Right lobe of liver (tissue), 4 donors: ENCODE results near the gene RANBP2.

Source experiments
- CTCF ChIP-seq, 4 donors: fragments of 200-600 bp in 3 of 4; fragments of 450-650 bp in 1 of 4; IDR thresholded peaks; one replicate each; pipeline versions ENCODE4 v1.5.1 to v1.8.0; 2016 to 2022; ENCODE audit warnings: antibody characterized with exemption in 4 of 4, mild to moderate bottlenecking in 2 of 4
- POLR2A ChIP-seq: fragments of 450-650 bp; IDR thresholded peaks from one replicate; pipeline ENCODE4 v1.6.1; 2017; ENCODE audit warnings: antibody characterized with exemption, mild to moderate bottlenecking
- donor health status: DM: no; HTN: no; CAD: no.
- donor health status: DM: no; HTN: no; CAD: no.
- donor health status: DM: no; HTN: yes; CAD: no.

- no peak for TF ChIP-seq CTCF (IDR thresholded peaks at IDR 0.05)
- no peak for TF ChIP-seq POLR2A
Measured at GRCh38 chr2:108809936-108810335, 90.7 kb downstream of the RANBP2 start.
